Fibroblast of the conjunctiva (primary cell): Measurements from ENCODE around the gene MGP.
A peak's percentile ranks its signal among the peaks of the same experiment; 100 is the strongest.

Experiments used
- DNase-seq: peaks from one replicate; pipeline ENCODE4 v3.0.0-alpha.2; 2010; ENCODE audit warnings: low read depth

Gene MGP

GRCh38 chr12:14885718-14886221, at the start of gene MGP:
Gene MGP (minus strand): TSS chr12:14885854. CDS start chr12:14885791, 63 bp downstream.
- DNase-seq: peak; percentile 76

- no peak for DNase-seq
Measured at GRCh38 chr12:14935031-14935430, 49.4 kb upstream of the MGP start.

- DNase-seq: no peak
Measured at GRCh38 chr12:14934511-14934910, 48.9 kb upstream of the MGP start.

GRCh38 chr12:14931791-14932560, 46.3 kb upstream of the MGP start:
- DNase-seq: no peak

- no peak for DNase-seq
Measured at GRCh38 chr12:14931359-14931758, 45.7 kb upstream of the MGP start.

- no peak for DNase-seq
Measured at GRCh38 chr12:14930299-14930698, 44.6 kb upstream of the MGP start.

- DNase-seq: no peak
Measured at GRCh38 chr12:14928931-14929330, 43.3 kb upstream of the MGP start.

GRCh38 chr12:14927267-14927666, 41.6 kb upstream of the MGP start:
- DNase-seq: no peak

- DNase-seq: no peak
Measured at GRCh38 chr12:14924541-14924940, 38.9 kb upstream of the MGP start.

- DNase-seq: no peak
Measured at GRCh38 chr12:14923944-14924343, 38.3 kb upstream of the MGP start.

- no peak for DNase-seq
Measured at GRCh38 chr12:14921218-14921617, 35.6 kb upstream of the MGP start.

GRCh38 chr12:14920475-14921126, 34.9 kb upstream of the MGP start:
- DNase-seq: no peak

- no peak for DNase-seq
Measured at GRCh38 chr12:14919455-14919854, 33.8 kb upstream of the MGP start.

GRCh38 chr12:14915736-14916135, 30.1 kb upstream of the MGP start:
- DNase-seq: no peak

GRCh38 chr12:14913381-14913781, 27.7 kb upstream of the MGP start:
- DNase-seq: no peak

GRCh38 chr12:14911131-14911530, 25.5 kb upstream of the MGP start:
- no peak for DNase-seq

- DNase-seq: no peak
Measured at GRCh38 chr12:14910090-14910915, 24.6 kb upstream of the MGP start.

- DNase-seq: no peak
Measured at GRCh38 chr12:14907953-14908352, 22.3 kb upstream of the MGP start.

GRCh38 chr12:14906114-14906513, 20.5 kb upstream of the MGP start:
- DNase-seq: no peak

GRCh38 chr12:14905269-14906004, 19.8 kb upstream of the MGP start:
- no peak for DNase-seq

GRCh38 chr12:14904854-14905253, 19.2 kb upstream of the MGP start:
- no peak for DNase-seq
